Activated T-cell treated with anti-CD3 and anti-CD28 coated beads for 4 hours (primary cell): Measurements from ENCODE around the gene PSPC1.
"Not testable (repeated sequence)": the region's sequence is repeated elsewhere in the genome, so short reads cannot be mapped to it uniquely, and the experiment has no call there.

Experiments
- DNase-seq: peaks from one replicate; pipeline ENCODE4 v3.0.0-alpha.2; 2020

The PSPC1 gene, protein sequence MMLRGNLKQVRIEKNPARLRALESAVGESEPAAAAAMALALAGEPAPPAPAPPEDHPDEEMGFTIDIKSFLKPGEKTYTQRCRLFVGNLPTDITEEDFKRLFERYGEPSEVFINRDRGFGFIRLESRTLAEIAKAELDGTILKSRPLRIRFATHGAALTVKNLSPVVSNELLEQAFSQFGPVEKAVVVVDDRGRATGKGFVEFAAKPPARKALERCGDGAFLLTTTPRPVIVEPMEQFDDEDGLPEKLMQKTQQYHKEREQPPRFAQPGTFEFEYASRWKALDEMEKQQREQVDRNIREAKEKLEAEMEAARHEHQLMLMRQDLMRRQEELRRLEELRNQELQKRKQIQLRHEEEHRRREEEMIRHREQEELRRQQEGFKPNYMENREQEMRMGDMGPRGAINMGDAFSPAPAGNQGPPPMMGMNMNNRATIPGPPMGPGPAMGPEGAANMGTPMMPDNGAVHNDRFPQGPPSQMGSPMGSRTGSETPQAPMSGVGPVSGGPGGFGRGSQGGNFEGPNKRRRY

DNA sequence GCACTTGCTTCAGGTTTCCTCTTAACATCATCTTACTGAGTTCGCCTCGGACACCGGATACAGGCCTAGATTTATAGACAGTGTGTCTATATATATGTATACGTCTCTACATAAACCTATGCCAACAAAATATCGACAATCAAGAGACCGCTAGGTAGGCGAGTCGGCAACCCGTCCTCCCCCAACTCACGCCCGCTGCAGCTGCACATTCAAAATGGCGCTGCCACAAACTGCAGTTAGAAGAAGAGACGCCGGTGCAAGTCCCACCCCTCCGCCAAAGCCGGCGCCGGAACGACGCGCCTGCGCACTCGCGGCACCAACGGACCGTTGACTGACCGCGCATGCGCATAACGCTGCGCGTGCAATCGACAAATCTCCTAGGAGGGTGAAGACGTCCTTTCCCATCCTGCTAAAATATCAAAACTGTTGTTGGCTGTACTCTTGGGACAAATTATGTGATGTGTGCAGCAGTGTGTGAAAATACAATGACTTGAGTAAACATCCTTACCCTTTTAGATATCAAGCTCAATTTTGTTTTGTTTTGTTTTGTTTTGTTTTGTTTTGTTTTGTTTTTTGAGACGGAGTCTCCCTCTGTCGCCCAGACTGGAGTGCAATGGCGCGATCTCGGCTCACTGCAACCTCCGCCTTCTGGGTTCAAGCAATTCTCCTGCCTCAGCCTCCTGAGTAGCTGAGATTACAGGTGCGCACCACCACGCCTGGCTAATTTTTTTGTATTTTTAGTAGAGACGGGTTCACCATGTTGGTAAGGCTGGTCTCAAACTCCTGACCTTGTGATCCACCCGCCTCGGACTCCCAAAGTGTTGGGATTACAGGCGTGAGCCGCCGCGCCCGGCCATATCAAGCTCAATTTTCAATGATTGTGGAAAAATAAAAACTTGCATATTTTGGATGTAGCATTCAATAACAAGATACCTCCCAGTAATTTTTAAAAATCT is at the start of gene PSPC1:
TSS of gene PSPC1 (minus strand) at position 219 of the 956 bp plus-strand sequence. CDS start at position 31, 188 bp downstream.
- DNase-seq, result peak; percentile 93

DNA sequence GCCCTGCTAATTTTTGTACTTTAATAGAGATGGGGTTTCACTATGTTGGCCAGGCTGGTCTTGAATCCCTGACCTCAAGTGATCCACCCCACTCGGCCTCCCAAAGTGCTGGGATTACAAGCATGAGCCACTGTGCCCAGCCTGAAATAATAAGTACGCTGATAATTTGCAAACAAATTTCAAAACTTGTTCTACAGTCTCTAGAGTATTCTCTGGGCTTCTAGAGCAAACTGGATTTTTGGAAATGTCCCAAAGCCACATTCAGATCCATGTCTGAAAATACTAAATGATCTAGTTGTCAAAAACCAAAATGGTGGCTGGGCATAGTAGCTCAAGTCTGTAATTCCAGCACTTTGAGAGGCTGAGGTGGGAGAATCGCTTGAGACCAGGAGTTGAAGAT is 39.9 kb upstream of the PSPC1 start:
- no peak for DNase-seq

DNA sequence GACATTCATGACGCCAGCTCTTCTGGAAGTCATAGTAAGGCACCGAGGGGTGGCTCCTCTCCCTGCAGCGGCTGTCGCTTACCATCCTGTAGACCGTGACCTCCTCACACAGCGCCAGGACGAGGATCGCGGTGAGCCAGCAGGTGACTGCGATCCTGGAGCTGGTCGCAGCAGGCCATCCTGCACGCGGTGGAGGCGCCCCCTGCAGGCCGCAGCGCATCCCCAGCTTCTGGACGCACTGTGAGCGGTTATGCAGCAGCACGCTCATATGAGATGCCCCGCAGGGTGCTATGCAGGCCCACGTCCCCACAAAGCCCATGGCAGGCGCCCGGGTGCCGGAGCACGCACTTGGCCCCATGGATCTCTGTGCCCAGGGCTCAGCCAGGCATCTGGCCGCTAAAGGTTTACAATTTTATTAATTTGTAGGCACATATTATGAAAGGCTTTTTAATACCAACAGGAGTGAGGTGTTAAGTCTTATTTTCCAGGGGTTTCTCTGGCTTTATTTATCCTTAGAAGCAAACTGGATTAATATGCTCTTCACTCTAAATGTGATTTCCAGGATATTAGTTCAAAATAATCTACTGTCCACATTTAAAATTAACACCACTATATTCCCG is 35.6 kb upstream of the PSPC1 start:
- peak; percentile 4 for DNase-seq

DNA sequence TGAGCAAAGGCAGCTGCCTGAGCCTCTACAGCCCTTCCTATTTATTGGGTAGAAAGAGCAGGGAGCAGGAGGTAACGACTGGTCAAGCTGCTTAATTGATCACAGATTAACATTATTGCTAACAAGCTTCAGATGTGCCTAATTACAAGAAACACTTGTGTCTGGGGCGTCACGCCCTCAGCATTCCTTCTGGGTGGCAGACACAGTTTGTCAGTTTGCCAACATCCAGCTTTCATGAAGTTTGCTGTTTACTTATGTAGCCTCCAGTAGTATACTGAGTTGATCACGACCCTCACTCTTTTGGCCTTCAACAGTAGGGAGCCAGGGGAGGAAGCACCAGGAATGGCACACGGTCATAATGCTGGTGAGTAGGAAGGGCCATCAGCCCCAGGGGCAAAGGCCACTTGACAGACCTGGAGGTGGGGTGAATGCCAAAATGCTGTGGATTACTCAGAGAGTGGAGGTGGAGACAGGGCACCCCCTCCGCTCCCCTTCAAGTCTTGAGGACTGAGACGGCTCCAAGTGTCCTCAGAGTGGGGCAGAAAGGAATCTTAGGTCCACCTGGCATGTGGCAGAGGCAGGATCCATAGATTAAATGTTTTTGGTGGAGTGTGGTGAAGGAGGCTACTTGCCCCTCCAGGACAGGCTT is 34.9 kb upstream of the PSPC1 start:
- DNase-seq, result no peak

DNA sequence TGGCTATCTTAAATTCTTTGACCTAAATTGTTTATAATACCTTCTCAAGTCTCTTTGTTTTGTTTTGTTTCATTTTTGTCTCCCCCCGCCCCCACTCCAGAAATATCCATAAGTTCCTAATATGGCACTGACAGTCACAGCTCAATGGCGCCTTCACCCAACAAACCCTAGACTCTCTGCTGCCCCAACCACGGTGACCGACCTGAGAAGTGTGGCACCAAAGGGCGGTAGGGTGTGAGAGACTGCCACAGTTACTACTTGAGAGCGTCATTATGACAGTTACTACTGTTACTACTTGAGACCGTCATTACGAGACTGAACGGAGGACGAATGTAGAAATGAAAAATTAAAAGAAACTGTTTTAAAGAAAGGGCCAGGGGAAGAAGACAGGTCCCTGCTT is 34.4 kb upstream of the PSPC1 start:
- no peak for DNase-seq

DNA sequence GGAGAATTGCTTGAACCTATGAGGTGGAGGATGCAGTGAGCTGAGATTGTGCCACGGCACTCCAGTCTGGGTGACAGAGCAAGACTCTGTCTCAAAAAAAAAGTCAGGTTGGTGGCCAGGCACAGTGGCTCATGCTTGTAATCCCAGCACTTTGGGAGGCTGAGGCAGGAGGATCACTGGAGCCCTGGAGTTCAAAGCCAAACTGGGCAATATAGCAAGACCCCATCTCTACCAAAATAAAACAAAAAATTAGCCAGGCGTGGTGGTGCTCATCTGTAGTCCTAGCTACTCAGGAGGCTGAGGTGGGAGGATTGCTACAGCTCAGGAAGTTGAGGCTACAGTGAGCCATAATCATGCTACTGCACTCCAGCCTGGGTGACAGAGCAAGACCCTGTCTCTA is 33.1 kb upstream of the PSPC1 start:
- not testable (repeated sequence) for DNase-seq

DNA sequence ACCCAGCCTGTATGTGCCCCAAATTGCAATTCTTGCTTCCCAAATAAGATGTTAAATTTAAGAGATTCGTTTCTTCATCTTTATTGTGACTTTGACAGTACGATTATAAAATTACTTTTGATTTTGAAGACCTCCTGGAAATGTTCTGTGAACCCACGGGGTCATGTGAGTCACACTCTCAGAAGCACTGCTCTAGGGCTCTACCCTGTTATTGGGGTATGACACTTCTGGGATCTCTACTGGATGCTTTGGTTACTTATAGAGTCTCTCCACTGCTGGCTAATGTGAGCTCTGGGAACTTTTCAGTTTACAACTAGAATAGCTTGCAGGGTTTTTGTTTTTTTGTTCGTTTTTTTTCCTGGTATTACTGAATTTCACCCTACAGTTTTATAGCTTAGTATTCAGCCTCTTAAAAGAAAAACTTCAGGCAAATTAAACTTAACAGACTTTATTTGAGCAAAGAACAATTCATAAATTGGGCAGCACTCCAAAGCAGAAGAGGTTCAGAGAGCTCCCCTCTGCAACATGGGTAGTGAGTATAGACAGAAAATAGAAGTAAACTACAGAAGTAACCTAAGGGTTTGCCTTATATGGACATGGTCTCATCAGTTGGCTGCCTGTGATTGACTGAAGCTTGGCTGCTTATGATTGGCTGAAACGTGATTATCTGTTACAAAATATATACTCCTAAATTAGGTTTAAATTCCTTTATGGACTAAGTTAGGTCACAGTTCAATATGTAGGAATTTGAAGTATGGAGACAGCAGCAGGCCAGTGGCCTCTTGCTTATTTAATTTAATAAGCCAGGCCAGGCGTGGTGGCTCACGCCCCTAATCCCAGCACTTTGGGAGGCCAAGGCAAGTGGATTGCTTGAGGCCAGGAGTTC is 28.5 kb upstream of the PSPC1 start:
- DNase-seq, result no peak

DNA sequence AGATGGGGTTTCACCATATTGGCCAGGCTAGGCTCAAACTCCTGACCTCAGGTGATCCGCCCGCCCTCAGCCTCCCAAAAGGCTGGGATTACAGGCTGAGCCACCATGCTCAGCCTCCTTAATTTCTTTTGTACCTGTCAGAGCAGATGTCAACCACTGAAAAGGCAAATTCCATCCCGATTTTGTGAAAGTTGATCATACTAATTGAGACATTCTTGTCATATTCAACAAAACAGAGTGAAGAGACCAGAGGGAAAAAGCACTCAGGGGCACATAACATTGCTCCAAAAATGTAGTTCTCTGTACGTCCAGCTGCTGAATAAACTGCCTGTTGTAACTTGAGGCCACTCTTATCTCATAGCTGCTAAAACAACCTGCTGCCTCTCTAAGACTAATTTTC is 27.4 kb upstream of the PSPC1 start:
- DNase-seq, result no peak

DNA sequence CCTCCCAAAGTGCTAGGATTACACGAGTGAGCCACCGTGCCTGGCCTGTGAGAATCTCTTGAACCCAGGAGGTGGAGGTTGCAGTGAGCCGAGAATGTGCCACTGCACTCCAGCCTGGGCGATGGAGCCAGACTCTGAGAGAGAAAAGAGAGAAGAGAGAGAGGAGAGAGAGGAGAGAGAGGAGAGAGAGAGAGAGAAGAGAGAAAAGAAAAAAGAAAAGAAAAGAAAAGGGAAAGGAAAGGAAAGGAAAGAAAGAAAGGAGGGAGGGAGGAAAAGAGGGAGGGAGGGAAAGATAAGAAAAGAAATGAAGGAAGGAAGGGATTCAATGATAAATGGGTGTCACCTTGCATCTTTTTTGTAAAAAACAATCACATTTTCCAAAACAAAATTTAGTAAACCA is 23.0 kb upstream of the PSPC1 start:
- DNase-seq, result no peak

DNA sequence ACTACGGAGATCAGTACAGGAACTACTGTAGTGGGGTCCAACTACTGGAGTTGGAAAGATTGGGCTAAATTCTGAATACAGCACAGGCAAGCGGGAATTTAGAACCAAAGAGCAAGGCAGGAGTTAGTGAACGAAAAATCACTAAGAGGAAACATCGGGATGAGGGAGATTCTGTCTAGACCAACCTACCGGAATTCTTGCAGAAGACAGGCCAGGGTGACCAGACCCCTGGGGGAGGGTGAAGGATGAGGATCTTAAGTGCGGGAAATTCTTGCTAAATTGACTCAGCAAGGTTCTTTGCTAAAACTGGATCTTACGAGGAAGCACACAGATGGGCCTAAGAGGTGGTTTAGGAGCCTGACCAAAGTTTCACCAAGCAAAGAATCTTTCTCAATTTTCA is 13.2 kb upstream of the PSPC1 start:
- DNase-seq, result no peak

DNA sequence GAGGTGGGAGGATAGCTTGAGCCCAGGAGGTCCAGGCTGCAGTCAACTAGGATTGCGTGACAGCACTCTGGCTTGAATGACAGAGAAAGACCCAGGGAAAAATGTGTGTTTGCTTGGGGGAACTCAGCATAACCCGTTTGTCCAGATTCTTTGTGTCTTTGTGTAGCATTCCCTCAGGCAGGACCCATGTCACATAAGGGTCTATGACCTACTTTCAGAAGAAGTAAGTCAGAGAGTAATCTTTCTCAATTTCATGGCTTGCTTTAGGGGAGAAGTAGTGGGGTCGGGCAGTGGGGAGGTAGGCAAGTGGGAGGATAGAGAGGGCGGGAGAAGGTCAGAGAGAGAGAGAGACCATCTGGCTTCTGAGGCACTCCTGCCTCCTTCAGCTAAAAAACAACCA is 11.9 kb upstream of the PSPC1 start:
- no peak for DNase-seq

DNA sequence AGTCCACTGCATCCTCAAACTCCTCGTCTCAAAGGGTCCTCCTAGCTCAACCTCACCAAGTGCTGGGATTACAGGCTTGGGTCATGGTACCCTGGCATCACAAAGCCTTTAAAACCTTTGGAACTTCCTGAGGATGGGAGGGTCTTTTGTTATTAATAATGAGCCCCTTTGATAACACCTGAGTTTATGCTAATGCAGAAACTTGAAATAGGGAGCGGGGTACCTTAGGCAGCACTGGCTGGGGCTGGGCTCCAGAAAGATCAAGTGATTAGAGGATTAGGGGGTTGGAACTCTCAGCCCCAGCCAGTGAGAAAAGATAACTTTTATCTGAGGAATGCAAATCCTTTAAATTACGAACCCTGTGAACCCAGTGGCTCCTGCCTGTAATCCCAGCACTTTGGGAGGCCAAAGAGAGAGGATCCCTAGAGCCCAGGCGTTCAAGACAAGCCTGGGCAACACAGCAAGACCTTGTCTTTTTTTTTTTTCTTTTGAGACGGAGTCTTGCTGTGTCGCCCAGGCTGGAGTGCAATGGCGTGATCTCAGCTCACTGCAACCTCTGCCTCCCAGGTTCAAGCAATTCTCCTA is 9.3 kb upstream of the PSPC1 start:
- no peak for DNase-seq

DNA sequence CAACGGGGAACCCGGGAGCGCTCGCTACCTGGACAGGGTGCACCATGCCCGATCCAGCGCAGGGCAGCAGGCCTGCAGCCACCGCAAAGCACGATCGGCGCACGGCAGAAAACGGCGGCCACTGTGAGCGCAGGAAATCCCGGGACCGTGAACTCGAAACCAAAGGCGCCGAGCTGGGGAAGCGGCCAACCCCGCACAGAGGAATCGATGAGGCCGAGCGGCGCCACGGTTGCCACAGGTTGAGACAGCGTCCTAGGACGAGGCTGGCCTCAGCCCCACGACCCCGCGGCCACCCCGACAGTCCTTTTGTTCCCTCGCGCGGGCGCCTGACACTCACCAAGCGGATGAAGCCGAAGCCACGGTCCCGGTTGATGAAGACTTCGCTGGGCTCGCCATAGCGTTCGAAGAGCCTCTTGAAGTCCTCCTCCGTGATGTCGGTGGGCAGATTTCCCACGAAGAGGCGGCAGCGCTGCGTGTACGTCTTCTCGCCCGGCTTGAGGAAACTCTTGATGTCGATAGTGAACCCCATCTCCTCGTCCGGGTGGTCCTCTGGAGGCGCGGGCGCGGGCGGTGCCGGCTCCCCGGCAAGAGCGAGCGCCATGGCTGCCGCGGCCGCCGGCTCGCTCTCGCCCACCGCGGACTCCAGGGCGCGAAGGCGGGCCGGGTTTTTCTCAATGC is 557 bp downstream of the PSPC1 start:
- peak; percentile 22 for DNase-seq

DNA sequence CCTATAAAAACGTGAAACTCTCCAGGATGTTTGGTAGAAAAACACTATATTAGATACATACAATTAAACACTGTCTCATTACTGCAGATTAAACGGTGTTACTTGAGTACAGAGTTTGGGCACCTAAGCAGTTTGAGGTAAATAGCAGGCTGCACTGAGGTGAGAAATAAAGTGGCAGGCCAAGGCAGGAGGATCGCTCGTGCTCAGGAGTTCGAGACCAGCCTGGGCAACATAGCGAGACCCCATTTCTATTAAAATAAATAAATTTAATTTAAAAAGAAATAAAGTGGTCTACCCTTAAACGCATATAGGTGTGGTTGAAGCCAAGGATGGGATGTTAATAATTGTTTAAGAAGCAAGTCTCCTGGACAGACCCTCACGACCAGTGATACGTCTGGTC is 1.2 kb downstream of the PSPC1 start:
- no peak for DNase-seq

DNA sequence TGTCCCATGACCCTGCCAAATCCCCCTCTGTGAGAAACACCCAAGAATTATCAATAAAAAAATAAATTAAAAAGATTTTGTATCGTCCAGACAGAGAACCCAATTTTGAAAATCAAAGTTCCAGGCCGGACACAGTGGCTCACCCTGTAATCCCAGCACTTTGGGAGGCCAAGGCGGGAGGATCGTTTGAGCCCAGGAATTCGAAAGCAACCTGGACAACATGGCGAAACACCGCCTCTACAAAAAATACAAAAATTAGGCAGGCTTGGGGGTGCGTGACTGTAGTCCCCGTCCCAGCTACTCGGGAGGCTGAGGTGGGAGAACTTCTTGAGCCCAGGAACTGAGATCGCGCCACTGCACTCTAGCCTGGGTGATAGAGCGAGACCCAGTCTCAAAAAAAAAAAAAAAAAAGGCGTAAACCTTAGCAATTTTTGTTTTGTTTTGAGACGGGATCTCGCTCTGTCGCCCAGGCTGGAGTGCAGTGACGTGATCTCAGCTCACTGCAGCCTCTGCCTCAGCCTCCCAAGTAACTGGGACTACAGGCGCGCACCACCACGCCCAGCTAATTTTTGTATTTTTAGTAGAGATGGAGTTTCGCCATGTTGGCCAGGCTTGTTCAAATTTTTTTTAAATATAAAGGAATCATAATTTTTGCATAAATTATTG is 1.9 kb downstream of the PSPC1 start:
- not testable (repeated sequence) for DNase-seq

DNA sequence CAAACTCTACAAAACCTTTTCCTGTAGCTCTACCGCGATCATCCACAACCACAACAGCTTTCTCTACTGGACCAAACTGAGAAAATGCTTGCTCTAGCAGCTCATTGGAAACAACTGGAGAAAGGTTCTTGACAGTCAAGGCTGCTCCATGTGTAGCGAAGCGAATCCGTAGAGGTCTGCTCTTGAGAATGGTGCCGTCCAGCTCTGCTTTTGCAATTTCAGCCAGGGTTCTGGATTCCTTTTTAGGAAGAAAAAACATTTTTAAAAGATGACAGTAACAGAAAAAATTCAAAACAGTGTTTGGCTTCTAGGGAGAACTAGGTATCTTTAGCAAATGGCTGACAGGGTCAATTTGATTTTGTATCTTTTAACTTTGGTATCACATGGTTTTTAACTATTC is 10.4 kb downstream of the PSPC1 start:
- no peak for DNase-seq

DNA sequence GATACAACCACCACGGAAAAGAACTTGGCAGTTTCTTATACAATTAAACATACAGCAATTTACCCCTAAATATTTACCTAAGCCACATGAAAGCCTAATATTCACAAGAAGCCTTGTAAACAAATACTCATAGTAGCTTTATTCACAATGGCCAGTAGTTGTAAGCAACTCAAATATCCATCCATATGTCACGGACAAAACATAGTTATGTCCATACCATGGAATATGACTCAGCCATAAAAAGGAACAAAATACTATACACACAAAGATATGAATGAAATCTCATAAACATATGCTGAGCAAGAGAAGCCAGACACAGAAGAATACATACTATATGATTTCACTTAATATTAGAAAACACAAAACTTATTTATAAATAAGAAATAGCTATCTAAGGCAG is 12.9 kb downstream of the PSPC1 start:
- no peak for DNase-seq

DNA sequence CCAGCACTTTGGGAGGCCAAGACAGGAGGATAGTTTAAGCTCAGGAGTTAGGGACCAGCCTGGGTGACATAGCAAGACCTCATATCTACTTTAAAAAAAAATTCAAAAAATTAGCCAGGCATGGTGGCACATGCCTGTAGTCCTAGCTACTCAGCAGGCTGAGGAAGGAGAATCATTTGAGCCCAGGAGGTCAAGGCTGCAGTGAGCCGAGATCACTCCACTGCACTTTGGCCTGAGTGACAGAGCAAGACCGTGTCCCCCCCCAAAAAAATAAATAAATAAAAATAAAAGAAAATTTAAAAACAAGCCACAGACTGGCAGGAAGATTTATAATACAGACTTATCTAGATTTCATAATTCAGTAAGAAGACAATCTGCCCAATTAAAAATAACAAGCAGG is 14.8 kb downstream of the PSPC1 start:
- DNase-seq, result no peak

DNA sequence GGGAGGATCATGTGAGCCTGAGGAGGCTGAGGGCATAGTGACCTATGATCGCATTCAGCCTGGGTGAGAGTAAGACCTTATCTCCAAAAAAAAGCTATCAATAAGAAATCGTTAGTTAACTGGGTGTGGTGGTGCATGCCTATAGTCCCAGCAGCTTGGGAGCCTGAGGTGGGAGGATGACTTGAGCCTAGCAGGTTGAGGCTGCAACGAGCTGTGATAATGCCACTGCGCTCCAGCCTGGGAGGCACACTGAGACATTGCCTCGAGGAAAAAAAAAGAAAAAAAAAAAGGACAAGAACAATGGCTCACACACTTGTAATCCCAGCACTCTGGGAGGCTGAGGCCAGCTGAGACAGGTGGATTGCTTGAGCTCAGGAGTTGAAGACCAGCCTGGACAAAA is 16.2 kb downstream of the PSPC1 start:
- no peak for DNase-seq

DNA sequence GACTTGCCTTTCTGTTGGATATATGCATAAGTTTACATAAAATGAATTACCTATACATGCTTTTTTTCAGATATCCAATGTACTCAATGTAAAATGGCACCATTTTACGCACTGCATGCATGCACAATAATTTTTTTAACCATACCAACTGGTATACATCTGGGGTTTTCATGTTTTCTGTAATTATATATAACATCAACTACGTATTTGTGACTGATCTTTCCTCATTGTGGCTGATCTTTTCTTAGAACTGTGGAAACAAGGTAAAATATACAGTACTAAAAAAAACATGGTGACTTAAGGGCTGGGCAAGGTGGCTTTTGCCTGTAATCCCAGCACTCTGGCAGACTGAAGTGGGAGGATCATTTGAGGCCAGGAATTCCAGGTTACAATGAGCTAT is 18.5 kb downstream of the PSPC1 start:
- no peak for DNase-seq
